HEK293 (cell line): ENCODE data around the gene COL8A1.

Experiments
- CTCF ChIA-PET: fragments of 350-600 bp; formaldehyde crosslinking; extraction: SDS; loops from one replicate; lab custom pipeline; 2021; ENCODE audit warnings: antibody characterized with exemption; lab: Yijun Ruan, JAX
- POLR2A ChIA-PET: fragments of 300-600 bp; formaldehyde crosslinking; extraction: SDS; loops from one replicate; lab custom pipeline; 2020; ENCODE audit warnings: antibody characterized with exemption, inconsistent platforms; lab: Yijun Ruan, JAX
- H3K27ac ChIP-seq: fragments of 200-500 bp; sonication (Bioruptor generic); 2 replicates; pipeline ENCODE4 v1.5.1; 2014; ENCODE audit warnings: low read depth, low read length, control low read depth, inconsistent platforms; ENCODE audit errors: extremely low read depth
- H3K36me3 ChIP-seq, 2 experiments: fragments of 200-500 bp in 1 of 2; sonication (Bioruptor generic) in 1 of 2; 1 replicate in 1 of 2; 2 replicates in 1 of 2; pipeline ENCODE4 v1.5.1; 2014 to 2017; ENCODE audit warnings: inconsistent platforms in 2 of 2, low read length in 2 of 2; ENCODE audit not compliant: control insufficient read depth in 2 of 2, insufficient read depth in 1 of 2
- H3K4me1 ChIP-seq: fragments of 200-500 bp; sonication (Bioruptor generic); 2 replicates; pipeline ENCODE4 v1.5.1; 2014; ENCODE audit warnings: mild to moderate bottlenecking, low read length, inconsistent platforms; ENCODE audit not compliant: control insufficient read depth, insufficient read depth
- H3K4me3 ChIP-seq: 2 replicates; pipeline ENCODE4 v1.5.1; 2011; ENCODE audit warnings: low read depth, mild to moderate bottlenecking, control low read depth, low read length, moderate library complexity
- H3K9me3 ChIP-seq: fragments of 200-500 bp; sonication (Bioruptor generic); 2 replicates; pipeline ENCODE4 v1.5.1; 2014; ENCODE audit warnings: low read depth, low read length, inconsistent platforms; ENCODE audit not compliant: control insufficient read depth, insufficient read depth
- HOXD13 ChIP-seq: sonication (generic); formaldehyde crosslinking; IDR thresholded peaks from 2 replicates; pipeline ENCODE4 v1.8.0; 2022; ENCODE audit warnings: missing genetic modification reagents, borderline replicate concordance
- PRDM10 ChIP-seq: fragments of 450-650 bp; formaldehyde crosslinking; IDR thresholded peaks from 2 replicates; pipeline ENCODE4 v1.5.1; 2016; ENCODE audit warnings: missing biosample characterization, missing genetic modification characterization
- PRDM4 ChIP-seq: fragments of 450-650 bp; formaldehyde crosslinking; IDR thresholded peaks from 2 replicates; pipeline ENCODE4 v1.5.1; 2017; ENCODE audit warnings: missing biosample characterization, missing genetic modification characterization
- SP2 ChIP-seq: fragments of 450-650 bp; formaldehyde crosslinking; IDR thresholded peaks from 2 replicates; pipeline ENCODE4 v1.5.1; 2016; ENCODE audit warnings: missing biosample characterization, missing genetic modification characterization
- SP7 ChIP-seq: fragments of 450-650 bp; formaldehyde crosslinking; IDR thresholded peaks from 2 replicates; pipeline ENCODE4 v1.5.1; 2016; ENCODE audit warnings: missing biosample characterization, missing genetic modification characterization
- ZNF140 ChIP-seq: fragments of 450-650 bp; formaldehyde crosslinking; IDR thresholded peaks from 2 replicates; pipeline ENCODE4 v1.5.1; 2016; ENCODE audit warnings: missing biosample characterization, missing genetic modification characterization
- ZNF221 ChIP-seq: fragments of 450-650 bp; formaldehyde crosslinking; IDR thresholded peaks from 2 replicates; pipeline ENCODE4 v1.5.1; 2017; ENCODE audit warnings: missing biosample characterization, missing genetic modification characterization, borderline replicate concordance
- ZNF248 ChIP-seq: fragments of 450-650 bp; formaldehyde crosslinking; IDR thresholded peaks from 2 replicates; pipeline ENCODE4 v1.5.1; 2017; ENCODE audit warnings: missing biosample characterization, missing genetic modification characterization
- ZNF26 ChIP-seq: fragments of 450-650 bp; formaldehyde crosslinking; IDR thresholded peaks from 2 replicates; pipeline ENCODE4 v1.5.1; 2016; ENCODE audit warnings: missing biosample characterization, missing genetic modification characterization
- ZNF354C ChIP-seq: fragments of 450-650 bp; formaldehyde crosslinking; IDR thresholded peaks from 2 replicates; pipeline ENCODE4 v1.5.1; 2016; ENCODE audit warnings: missing biosample characterization, missing genetic modification characterization, low read depth, borderline replicate concordance
- ZNF404 ChIP-seq: fragments of 450-650 bp; formaldehyde crosslinking; IDR thresholded peaks from 2 replicates; pipeline ENCODE4 v1.5.1; 2017; ENCODE audit warnings: missing biosample characterization, missing genetic modification characterization
- ZNF558 ChIP-seq: fragments of 450-650 bp; formaldehyde crosslinking; IDR thresholded peaks from 2 replicates; pipeline ENCODE4 v1.5.1; 2016; ENCODE audit warnings: missing biosample characterization, missing genetic modification characterization
- ZNF596 ChIP-seq: fragments of 450-650 bp; IDR thresholded peaks from 2 replicates; pipeline ENCODE4 v1.5.0; 2018; ENCODE audit warnings: missing biosample characterization, mild to moderate bottlenecking, missing genetic modification characterization, moderate library complexity
- ZNF621 ChIP-seq: fragments of 450-650 bp; formaldehyde crosslinking; IDR thresholded peaks from 2 replicates; pipeline ENCODE4 v1.5.1; 2017; ENCODE audit warnings: missing biosample characterization, missing genetic modification characterization
- ZNF747 ChIP-seq: fragments of 450-650 bp; formaldehyde crosslinking; IDR thresholded peaks from 2 replicates; pipeline ENCODE4 v1.5.1; 2016; ENCODE audit warnings: missing biosample characterization, missing genetic modification characterization
- ZSCAN5A ChIP-seq: fragments of 450-650 bp; formaldehyde crosslinking; IDR thresholded peaks from 2 replicates; pipeline ENCODE4 v1.5.1; 2016; ENCODE audit warnings: missing biosample characterization, missing genetic modification characterization

Gene COL8A1

GRCh38 chr3:99817437-99818240 lies 179.2 kb downstream of the COL8A1 start, which contains the start of gene CMSS1 (continued):
- TF ChIP-seq PRDM10 (tag by site-specific recombination), result peak; percentile 50
- TF ChIP-seq ZNF221 (tag by site-specific recombination), result no peak

- no peaks in the 10 kb centered on the region for H3K9me3 ChIP-seq
- no peak overlapping the region for H3K27ac ChIP-seq
- TF ChIP-seq ZNF621 (tag by site-specific recombination) (no peak), HOXD13 (no peak), ZNF404 (tag by site-specific recombination) (no peak), ZNF596 (tag by site-specific recombination) (no peak), ZNF248 (tag by site-specific recombination) (no peak), ZNF558 (tag by site-specific recombination) (no peak), SP7 (no peak), ZNF354C (tag by site-specific recombination) (no peak), ZNF140 (tag by site-specific recombination) (no peak), ZNF747 (tag by site-specific recombination) (no peak), PRDM4 (tag by site-specific recombination) (no peak), SP2 (tag by site-specific recombination) (no peak), ZNF26 (tag by site-specific recombination) (no peak), ZSCAN5A (tag by site-specific recombination) (no peak)
- TF ChIP-seq, all 188 proteins: peak for 0
- H3K4me3 ChIP-seq, result no peak overlapping the region; the same call in 1 of the 2 replicates
- peaks cover 0 to 2% of the 10 kb centered on the region in 2 experiments; a peak in 1 of 3 replicates for H3K36me3 ChIP-seq
- H3K4me1 ChIP-seq, result peaks cover 3% of the 10 kb centered on the region
- ChIA-PET POLR2A (no interaction called here), CTCF (interaction anchor here (1.8 kb wide), 1 partner anchor 13 kb away, joined by 5 read pairs; no protein-coding TSS in a partner anchor)
Observed at GRCh38 chr3:99818818-99819217, 180.4 kb downstream of the COL8A1 start.
